ENCODE results near the gene GADL1. TPM values are rescaled to one million over a fixed set of nuclear protein-coding genes. Genes with fewer than 3 reads are reported as not detected.
A peak's percentile ranks its signal among the peaks of the same experiment; 100 is the strongest.

Gene GADL1
- total RNA-seq, 1 donor from 2014 or later: not detected

DNA sequence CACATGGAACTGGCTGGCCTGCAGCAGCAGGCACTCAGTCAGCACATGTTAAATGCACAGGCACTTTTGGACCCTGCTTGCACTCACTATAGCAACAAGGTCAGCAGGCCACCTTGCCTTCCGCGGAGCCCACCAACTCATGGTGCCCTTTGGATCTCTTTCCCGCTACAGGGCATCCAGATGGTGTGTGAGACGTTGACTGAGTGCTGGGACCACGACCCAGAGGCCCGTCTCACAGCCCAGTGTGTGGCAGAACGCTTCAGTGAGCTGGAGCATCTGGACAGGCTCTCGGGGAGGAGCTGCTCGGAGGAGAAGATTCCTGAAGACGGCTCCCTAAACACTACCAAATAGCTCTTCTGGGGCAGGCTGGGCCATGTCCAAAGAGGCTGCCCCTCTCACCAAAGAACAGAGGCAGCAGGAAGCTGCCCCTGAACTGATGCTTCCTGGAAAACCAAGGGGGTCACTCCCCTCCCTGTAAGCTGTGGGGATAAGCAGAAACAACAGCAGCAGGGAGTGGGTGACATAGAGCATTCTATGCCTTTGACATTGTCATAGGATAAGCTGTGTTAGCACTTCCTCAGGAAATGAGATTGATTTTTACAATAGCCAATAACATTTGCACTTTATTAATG lies 203.1 kb downstream of the GADL1 start:
- intact Hi-C loops (cut with DNase I): loop anchor here (2.0 to 5.0 kb wide), 4 partner anchors 173 to 579 kb away; no protein-coding TSS in a partner anchor
- no peak for DNase-seq (ENCODE audit: missing footprints)
- ATAC-seq: no peak

DNA sequence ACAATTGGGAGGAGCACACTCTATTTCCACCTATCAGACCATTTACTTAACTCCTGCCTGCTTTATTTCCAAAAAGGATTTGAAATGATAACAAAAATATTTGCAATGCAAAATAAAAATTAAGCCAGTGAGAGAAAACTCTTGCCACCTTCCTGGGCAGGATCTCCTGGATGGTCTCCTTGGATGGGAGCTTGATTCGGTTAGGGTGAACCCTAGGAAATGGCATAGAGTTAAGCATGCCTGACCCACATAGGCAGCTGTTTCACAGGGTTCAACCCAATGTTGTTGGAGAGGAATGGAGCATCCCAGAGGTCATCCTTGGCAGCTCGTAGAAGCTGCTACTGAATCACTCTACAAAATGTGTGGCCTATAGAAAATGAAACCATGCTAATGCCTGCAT lies 204.3 kb downstream of the GADL1 start:
- DNase-seq (ENCODE audit: missing footprints): no peak
- no peak for ATAC-seq
- intact Hi-C loops (cut with DNase I): loop anchor here (2.0 to 5.0 kb wide), 4 partner anchors 171 to 578 kb away; no protein-coding TSS in a partner anchor

- intact Hi-C loops (cut with DNase I): loop anchor here (5.0 kb wide), 2 partner anchors 37 to 402 kb away; no protein-coding TSS in a partner anchor
- ATAC-seq (peak; percentile 46), DNase-seq (ENCODE audit: missing footprints) (peak; percentile 68)
Observed at GRCh38 chr3:30688776-30689641, 205.5 kb downstream of the GADL1 start.

DNA sequence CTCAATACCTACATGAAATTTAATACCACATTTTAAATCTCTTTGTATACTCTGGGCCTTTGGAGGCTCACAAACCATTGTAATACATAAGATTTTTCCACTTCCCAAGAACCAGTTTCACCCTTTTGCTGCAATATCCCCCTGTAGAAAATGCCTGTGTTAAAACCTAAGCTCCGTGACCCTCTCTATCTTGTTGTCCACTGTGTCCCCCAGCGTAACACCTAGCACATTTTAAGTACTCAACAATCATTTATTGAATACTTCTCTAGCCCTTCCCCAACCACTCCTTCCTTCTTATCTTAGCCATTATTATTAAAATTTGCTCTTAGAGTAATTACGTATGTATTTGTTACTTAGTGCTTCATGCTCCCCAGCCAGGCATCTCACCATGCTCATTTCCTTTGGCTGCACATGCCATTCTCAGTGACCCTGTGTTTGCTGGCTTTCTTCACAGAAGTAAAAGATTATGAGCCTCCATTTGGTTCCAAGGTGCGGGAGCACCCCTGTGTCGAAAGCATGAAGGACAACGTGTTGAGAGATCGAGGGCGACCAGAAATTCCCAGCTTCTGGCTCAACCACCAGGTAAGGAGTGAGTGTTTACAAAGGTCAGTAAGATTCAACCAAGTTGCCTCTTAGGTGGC lies 206.4 kb downstream of the GADL1 start:
- ATAC-seq: no peak
- no peak for DNase-seq (ENCODE audit: missing footprints)
- intact Hi-C loops (cut with DNase I): loop anchor here (5.0 kb wide), 2 partner anchors 36 to 401 kb away; no protein-coding TSS in a partner anchor

GRCh38 chr3:30686799-30687198 lies 207.7 kb downstream of the GADL1 start:
- DNase-seq (ENCODE audit: missing footprints): no peak
- intact Hi-C loops (cut with DNase I): loop anchor here (5.0 kb wide), 2 partner anchors 34 to 399 kb away; no protein-coding TSS in a partner anchor
- ATAC-seq: no peak

DNA sequence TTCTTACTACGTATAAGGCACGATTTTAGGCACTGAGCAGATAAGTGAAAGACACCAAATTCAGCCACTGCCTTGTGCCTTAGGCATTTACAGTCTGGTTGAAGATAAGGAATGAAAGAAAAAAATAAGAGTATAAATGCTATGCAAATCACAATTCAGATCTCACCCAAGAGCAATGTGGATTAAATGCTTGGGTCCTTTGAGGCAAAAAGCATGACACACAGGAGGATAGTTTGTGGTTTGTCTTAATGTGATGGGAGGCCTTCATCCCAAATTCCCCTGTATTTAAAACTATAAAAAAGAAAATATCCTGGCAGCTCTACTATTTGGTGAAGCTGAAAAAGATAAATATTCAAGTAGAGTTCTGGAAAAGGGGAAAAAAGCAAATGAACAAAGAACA lies 208.3 kb downstream of the GADL1 start:
- DNase-seq (ENCODE audit: missing footprints) (no peak), ATAC-seq (no peak)
- intact Hi-C loops (cut with DNase I): loop anchor here (5.0 kb wide), 2 partner anchors 34 to 399 kb away; no protein-coding TSS in a partner anchor

GRCh38 chr3:30685267-30685667 lies 209.2 kb downstream of the GADL1 start:
- intact Hi-C loops (cut with DNase I): loop anchor here (5.0 kb wide), 2 partner anchors 33 to 398 kb away; no protein-coding TSS in a partner anchor
- ATAC-seq (no peak), DNase-seq (ENCODE audit: missing footprints) (no peak)

GRCh38 chr3:30684356-30684755 lies 210.1 kb downstream of the GADL1 start:
- intact Hi-C loops (cut with DNase I): loop anchor here (5.0 kb wide), 1 partner anchor 77 kb away; the partner anchor contains the start of gene TGFBR2
- no peak for ATAC-seq
- no peak for DNase-seq (ENCODE audit: missing footprints)

DNA sequence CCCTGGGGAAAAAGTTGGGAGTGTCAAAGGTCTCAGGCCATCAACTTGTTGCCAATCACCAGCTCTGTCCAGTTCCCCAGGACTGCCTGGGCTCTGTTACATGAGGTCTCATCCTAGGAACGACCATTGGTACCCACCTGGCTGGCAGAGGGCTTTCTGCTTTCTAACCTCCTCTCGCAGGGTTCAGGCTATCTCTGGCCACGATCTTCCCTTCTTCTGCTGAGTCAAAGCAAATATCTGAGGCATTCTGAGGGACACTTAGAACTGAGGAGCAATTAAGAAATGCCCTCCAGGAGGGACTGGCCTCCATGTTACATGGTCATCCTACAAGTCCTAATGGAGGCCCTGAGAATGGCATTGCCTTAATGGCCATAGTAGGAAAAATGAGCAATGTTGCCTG lies 210.7 kb downstream of the GADL1 start:
- intact Hi-C loops (cut with DNase I): loop anchor here (5.0 kb wide), 1 partner anchor 76 kb away; the partner anchor contains the start of gene TGFBR2
- ATAC-seq: no peak
- no peak for DNase-seq (ENCODE audit: missing footprints)

DNA sequence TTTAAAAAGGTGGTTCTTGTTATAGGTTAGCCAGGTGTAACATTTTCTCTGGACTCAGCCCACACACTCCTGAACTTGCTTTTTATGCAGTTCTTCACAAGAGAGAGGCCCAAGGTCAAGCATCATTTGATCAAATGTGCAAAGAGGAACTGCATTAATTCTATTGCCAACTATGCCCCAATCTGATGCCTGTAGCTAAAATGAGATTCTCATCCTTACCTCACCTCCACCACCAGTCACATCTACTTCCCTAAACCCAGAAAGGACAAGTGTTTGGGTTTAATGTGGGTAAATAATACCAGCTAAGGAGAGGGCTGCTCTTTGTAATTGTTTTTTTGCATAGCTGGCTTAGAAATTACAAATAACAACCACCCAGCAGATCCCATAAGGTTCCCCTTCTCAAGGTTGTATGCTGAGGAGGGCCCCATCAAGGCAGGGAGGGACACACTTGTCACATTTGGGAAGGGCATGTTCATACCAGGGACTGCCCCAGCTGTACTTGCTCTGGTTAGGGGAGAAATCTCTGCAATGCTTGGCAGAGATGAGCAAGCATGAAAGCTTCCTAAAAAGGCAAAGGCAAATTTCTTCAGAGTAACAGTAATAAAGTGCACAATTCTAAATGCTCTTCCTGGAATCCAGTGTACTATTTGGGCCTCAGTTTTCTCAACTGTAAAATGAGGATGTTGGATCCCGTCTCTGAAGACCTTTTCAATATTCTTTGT lies 211.9 kb downstream of the GADL1 start:
- intact Hi-C loops (cut with DNase I): loop anchor here (5.0 kb wide), 1 partner anchor 75 kb away; the partner anchor contains the start of gene TGFBR2
- no peak for DNase-seq (ENCODE audit: missing footprints)
- no peak for ATAC-seq

DNA sequence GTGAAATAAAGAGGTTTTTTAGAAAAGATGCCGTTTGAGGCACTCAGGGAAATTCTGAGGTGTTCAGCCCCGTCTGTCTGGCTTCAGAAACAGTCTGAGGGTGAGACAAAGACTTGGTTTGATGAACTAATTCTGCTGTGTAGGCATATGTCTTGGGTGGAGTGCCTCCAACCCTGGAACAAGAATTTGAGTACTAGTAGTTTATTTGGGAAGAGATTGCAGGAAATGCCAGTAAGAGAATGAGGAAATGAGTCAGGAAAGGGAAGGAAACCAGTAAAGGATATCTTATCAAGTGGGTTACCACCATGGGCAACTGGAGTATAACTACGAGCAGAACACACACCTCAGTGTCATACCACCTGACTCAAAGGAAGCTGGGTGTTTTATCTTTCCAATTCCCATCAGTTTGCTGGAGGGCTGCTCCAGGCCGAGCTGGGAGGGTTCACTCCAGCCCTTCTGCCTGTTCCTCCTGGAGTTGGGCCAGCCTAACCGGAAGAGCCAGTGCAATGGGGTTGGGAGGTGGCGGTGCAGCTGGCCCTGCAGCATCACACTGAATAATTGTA lies 212.7 kb downstream of the GADL1 start:
- DNase-seq (ENCODE audit: missing footprints) (peak; percentile 80), ATAC-seq (peak; percentile 63)
- intact Hi-C loops (cut with DNase I): loop anchor here (5.0 kb wide), 1 partner anchor 74 kb away; the partner anchor contains the start of gene TGFBR2

DNA sequence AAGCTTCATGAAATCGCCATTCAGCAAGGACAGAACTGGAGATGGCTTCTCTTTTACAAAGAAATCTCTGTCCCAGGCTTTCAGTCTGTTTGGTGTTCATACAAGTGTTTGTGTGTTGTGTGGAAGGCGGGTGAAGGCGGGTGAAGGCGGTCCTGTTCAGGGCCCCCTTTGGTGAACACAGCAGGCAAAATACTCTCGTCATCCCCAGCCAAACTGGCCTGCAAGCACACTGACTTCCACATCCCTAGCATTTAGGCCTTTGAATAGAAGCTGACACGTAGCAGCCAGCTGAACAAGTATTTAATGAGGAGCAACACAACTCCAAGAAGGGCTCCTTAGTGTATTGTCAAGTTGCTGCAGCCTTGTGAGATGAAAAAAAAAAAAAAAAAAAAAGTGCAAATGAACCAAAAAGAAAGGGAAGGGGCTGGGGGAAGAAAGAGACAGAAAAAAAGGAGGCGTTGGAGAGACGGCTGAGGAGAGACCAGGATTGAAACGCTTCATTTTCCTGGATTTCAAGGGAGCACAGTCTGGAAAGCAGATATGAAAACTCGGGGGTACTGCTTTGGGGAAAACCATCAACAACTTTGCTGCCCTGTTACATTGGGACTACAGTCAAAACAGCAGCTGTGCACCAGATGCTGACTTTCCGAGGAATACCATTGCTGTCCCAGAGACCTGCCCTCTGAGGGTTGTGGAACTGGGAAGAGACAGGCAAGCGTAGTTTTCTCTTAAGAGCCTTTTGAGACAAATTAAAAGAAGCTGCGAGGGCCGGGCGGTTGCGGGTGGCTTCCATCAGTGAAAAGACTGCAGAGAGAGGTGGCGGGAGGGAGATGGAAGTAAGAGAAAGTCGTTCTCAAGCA lies 213.4 kb downstream of the GADL1 start:
- intact Hi-C loops (cut with DNase I): loop anchor here (5.0 kb wide), 1 partner anchor 74 kb away; the partner anchor contains the start of gene TGFBR2
- ATAC-seq: peak; percentile 90
- DNase-seq (ENCODE audit: missing footprints): peak; percentile 65

DNA sequence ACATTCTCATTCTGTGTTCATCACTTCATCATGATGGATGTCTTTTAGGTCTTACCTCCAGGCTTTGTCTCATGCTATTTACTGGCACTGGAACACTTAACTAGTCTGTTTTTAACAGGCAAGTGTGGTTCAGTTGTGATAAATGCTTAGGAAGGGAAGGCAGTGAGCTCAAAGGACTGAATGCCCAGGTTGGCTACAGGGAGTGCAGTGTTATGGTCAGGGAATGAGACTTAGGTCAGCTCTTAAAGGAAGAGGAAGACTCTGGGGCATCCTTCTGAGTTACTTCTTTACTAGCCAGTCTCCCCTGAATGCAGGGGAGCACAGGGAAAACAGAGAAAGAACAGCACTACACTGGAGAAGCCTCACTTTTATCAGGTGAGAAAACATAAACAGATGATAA lies 215.4 kb downstream of the GADL1 start:
- DNase-seq (ENCODE audit: missing footprints): no peak
- ATAC-seq: no peak
- intact Hi-C loops (cut with DNase I): no loop called here

- ATAC-seq (no peak), DNase-seq (ENCODE audit: missing footprints) (no peak)
- intact Hi-C loops (cut with DNase I): no loop called here
Observed at GRCh38 chr3:30677347-30677685, 217.1 kb downstream of the GADL1 start.

- no peak for ATAC-seq
- no peak for DNase-seq (ENCODE audit: missing footprints)
- intact Hi-C loops (cut with DNase I): no loop called here
Observed at GRCh38 chr3:30676424-30677346, 217.8 kb downstream of the GADL1 start.
